Smooth muscle cell (in vitro differentiated cells): ENCODE measurements around the gene MRPL14. TPM values are rescaled to one million over a fixed set of nuclear protein-coding genes. Genes with fewer than 3 reads are reported as not detected.

Source experiments
- DNase-seq: peaks from one replicate; lab custom pipeline; 2025; ENCODE audit not compliant: unreplicated experiment; lab: John Stamatoyannopoulos, UW
- H2AFZ ChIP-seq: fragments of 200-600 bp; sonication (generic); 2 replicates; pipeline ENCODE4 v1.6.0; 2016; ENCODE audit warnings: antibody characterized with exemption, low read depth, mild to moderate bottlenecking
- H3F3A ChIP-seq: fragments of 200-600 bp; sonication (generic); 2 replicates; pipeline ENCODE4 v1.6.0; 2017; ENCODE audit warnings: antibody characterized with exemption, low read depth
- H3K27ac ChIP-seq: fragments of 200-600 bp; sonication (generic); 2 replicates; pipeline ENCODE4 v1.5.1; 2016; ENCODE audit warnings: low read depth, mild to moderate bottlenecking
- H3K27me3 ChIP-seq: fragments of 200-600 bp; sonication (generic); 2 replicates; pipeline ENCODE4 v1.6.1; 2016; ENCODE audit warnings: low read depth, mild to moderate bottlenecking
- H3K36me3 ChIP-seq: fragments of 200-600 bp; sonication (generic); 2 replicates; pipeline ENCODE4 v1.5.1; 2016; ENCODE audit warnings: low read depth
- H3K4me1 ChIP-seq: fragments of 200-600 bp; sonication (generic); 2 replicates; pipeline ENCODE4 v1.5.1; 2016; ENCODE audit warnings: low read depth
- H3K4me2 ChIP-seq: fragments of 200-600 bp; sonication (generic); 2 replicates; pipeline ENCODE4 v1.6.0; 2016; ENCODE audit warnings: mild to moderate bottlenecking
- H3K4me3 ChIP-seq: fragments of 200-600 bp; sonication (generic); 2 replicates; pipeline ENCODE4 v1.5.1; 2016; ENCODE audit warnings: mild to moderate bottlenecking
- H3K79me2 ChIP-seq: fragments of 200-600 bp; sonication (generic); 2 replicates; pipeline ENCODE4 v1.6.0; 2016; ENCODE audit warnings: low read depth, mild to moderate bottlenecking
- H3K9ac ChIP-seq: fragments of 200-600 bp; sonication (generic); 2 replicates; pipeline ENCODE4 v1.6.0; 2016; ENCODE audit warnings: low read depth
- H3K9me3 ChIP-seq: fragments of 200-600 bp; sonication (generic); replicated peaks from 2 replicates; pipeline ENCODE4 v1.5.1; 2016; ENCODE audit warnings: low read depth
- H4K20me1 ChIP-seq: fragments of 200-600 bp; sonication (generic); 2 replicates; pipeline ENCODE4 v1.6.0; 2016; ENCODE audit warnings: low read depth
- CTCF ChIP-seq: fragments of 200-600 bp; sonication (generic); IDR thresholded peaks from 2 replicates; pipeline ENCODE4 v1.5.1; 2017; ENCODE audit warnings: borderline replicate concordance, mild to moderate bottlenecking, antibody characterized with exemption; ENCODE audit not compliant: insufficient read depth, poor library complexity, severe bottlenecking
- WGBS: methylation state at CpG from one replicate; pipeline ENCODE4 v1.1.7; 2016; ENCODE audit warnings: low lambda C conversion rate; 5-methylcytosine and 5-hydroxymethylcytosine counted together
- polyA plus RNA-seq: library from polyadenylated mRNA; unstranded; fragments of >200 nt; fragmentation: Nextera tagmentation; extraction: Ambion mirVana; gene quantifications from 2 replicates; pipeline ENCODE4 v1.2.1, GENCODE V29; 2016
- total RNA-seq: library from RNA; depleted of rRNA; stranded (reverse); fragments of >200 nt; gene quantifications from 2 replicates; pipeline ENCODE4 v1.2.3, GENCODE V29; 2014

MRPL14 gene
- total and polyA plus RNA-seq, 2 experiments from 2014 or later, result 53.4 to 97.9 TPM

GRCh38 chr6:44087623-44088022, 39.6 kb downstream of the MRPL14 start:
- no peak for DNase-seq
- H3K4me3 ChIP-seq, result no peak overlapping the region
- H3F3A ChIP-seq, result no peaks in the 10 kb centered on the region
- no peak overlapping the region for H3K4me2 ChIP-seq
- H2AFZ ChIP-seq, result no peak overlapping the region
- H3K36me3 ChIP-seq, result no peaks in the 10 kb centered on the region
- no peak overlapping the region for H3K27ac ChIP-seq
- no peak for TF ChIP-seq CTCF
- no peak overlapping the region for H3K9ac ChIP-seq
- no peaks in the 10 kb centered on the region for H3K9me3 ChIP-seq
- no peaks in the 10 kb centered on the region for H3K27me3 ChIP-seq
- WGBS, result 97% methylated on average over 2 of the region's 2 CpGs
- no peaks in the 10 kb centered on the region for H3K4me1 ChIP-seq
- H4K20me1 ChIP-seq, result peaks cover 6% of the 10 kb centered on the region
- no peaks in the 10 kb centered on the region for H3K79me2 ChIP-seq

- no peak overlapping the region for H3K4me2 ChIP-seq
- H3K4me3 ChIP-seq, result no peak overlapping the region
- H4K20me1 ChIP-seq, result peaks cover under 1% of the 10 kb centered on the region
- no peaks in the 10 kb centered on the region for H3K36me3 ChIP-seq
- H3K4me1 ChIP-seq, result no peaks in the 10 kb centered on the region
- H3K9ac ChIP-seq, result no peak overlapping the region
- no peak overlapping the region for H3K27ac ChIP-seq
- no peaks in the 10 kb centered on the region for H3F3A ChIP-seq
- H3K27me3 ChIP-seq, result no peaks in the 10 kb centered on the region
- no peak for DNase-seq
- WGBS, result 83% methylated on average over 9 of the region's 9 CpGs
- no peaks in the 10 kb centered on the region for H3K9me3 ChIP-seq
- H2AFZ ChIP-seq, result no peak overlapping the region
- H3K79me2 ChIP-seq, result no peaks in the 10 kb centered on the region
- TF ChIP-seq CTCF, result no peak
Measured at GRCh38 chr6:44086931-44087574, 40.2 kb downstream of the MRPL14 start.

- Histone ChIP-seq H3K27me3 (no peaks in the 10 kb centered on the region), H4K20me1 (no peaks in the 10 kb centered on the region), H3K36me3 (no peaks in the 10 kb centered on the region), H3K79me2 (no peaks in the 10 kb centered on the region), H3K4me2 (no peak overlapping the region), H2AFZ (no peak overlapping the region), H3K9me3 (no peaks in the 10 kb centered on the region), H3K9ac (no peak overlapping the region), H3F3A (no peaks in the 10 kb centered on the region), H3K27ac (no peak overlapping the region), H3K4me1 (peaks cover 10% of the 10 kb centered on the region), H3K4me3 (no peak overlapping the region)
- DNase-seq, result no peak
- no peak for TF ChIP-seq CTCF
- WGBS, result 95% methylated on average over 2 of the region's 2 CpGs
Measured at GRCh38 chr6:44085219-44085618, 42.0 kb downstream of the MRPL14 start.

GRCh38 chr6:44084231-44085014, 42.8 kb downstream of the MRPL14 start:
- no peak for DNase-seq
- no peak overlapping the region for H3K9ac ChIP-seq
- no peaks in the 10 kb centered on the region for H3K9me3 ChIP-seq
- no peaks in the 10 kb centered on the region for H3K27me3 ChIP-seq
- no peaks in the 10 kb centered on the region for H3F3A ChIP-seq
- H3K4me1 ChIP-seq, result peaks cover 10% of the 10 kb centered on the region
- WGBS, result 80% methylated on average over 13 of the region's 13 CpGs
- H3K27ac ChIP-seq, result peak overlapping the region; percentile 6
- H4K20me1 ChIP-seq, result no peaks in the 10 kb centered on the region
- no peak for TF ChIP-seq CTCF
- H3K4me2 ChIP-seq, result no peak overlapping the region
- H3K79me2 ChIP-seq, result no peaks in the 10 kb centered on the region
- H2AFZ ChIP-seq, result no peak overlapping the region
- no peak overlapping the region for H3K4me3 ChIP-seq
- no peaks in the 10 kb centered on the region for H3K36me3 ChIP-seq
